HG02973 (cell line): ENCODE data around the gene MIXL1.
A peak's percentile ranks its signal among the peaks of the same experiment; 100 is the strongest.
"Not testable (repeated sequence)": the region's sequence is repeated elsewhere in the genome, so short reads cannot be mapped to it uniquely, and the experiment has no call there.

ENCODE experiments used
- ATAC-seq: cut with Tn5 transposase; IDR thresholded peaks from one replicate; pipeline ENCODE4 v1.9.1; 2021; ENCODE audit warnings: moderate library complexity; ENCODE audit not compliant: unreplicated experiment

MIXL1 gene

GRCh38 chr1:226223157-226223785 is at the start of gene MIXL1:
MIXL1 (plus strand) TSS chr1:226223664; CDS start chr1:226223682, 18 bp downstream.
- ATAC-seq = peak; percentile 39

DNA sequence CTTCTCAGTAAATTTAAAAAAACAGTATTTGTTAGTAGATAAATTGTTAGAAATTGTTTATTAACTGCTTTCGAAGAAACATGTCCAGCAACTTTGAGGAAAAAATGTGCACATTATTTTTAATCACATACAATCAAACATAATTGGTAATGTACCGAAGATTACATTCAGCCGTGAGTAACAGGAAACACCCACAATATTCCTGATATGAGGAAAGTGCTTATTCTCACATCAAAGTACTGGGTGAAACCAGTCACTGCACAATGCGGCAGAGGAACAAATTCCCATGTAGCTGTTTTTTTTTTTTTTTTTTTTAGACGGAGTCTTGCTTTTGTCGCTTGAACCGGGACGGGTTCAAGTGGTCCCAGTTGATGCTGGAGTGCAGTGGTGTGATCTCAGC is 46.6 kb upstream of the MIXL1 start:
- no peak for ATAC-seq

DNA sequence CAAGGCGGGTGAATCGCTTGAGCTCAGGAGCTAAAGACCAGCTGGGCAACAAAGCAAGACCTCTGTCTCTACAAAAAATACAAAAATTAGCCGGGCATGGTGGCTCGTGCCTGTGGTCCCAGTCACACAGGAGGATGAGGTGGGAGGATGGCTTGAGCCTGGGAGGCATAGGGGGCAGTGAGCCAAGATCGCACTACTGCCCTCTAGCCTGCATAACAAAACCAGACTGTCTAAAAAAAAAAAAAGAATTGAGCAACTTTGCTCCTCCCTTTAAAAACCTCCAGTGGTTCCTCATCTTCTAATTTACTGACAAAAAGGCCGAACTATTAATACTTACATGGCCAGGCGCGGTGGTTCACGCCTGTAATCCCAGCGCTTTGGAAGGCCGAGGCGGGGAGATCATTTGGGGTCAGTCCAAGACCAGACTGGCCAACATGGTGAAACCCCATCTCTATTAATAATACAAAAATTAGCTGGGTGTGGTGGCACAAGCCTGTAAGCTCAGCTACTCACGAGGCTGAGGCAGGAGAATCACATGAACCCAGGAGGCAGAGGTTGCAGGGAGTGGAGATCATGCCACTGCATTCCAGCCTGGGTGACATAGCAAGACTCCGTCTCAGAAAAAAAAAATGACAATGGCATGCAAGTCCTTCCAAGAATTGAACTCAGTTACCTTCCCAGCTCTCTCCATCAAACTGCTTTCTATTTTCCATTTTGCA is 41.3 kb upstream of the MIXL1 start:
- ATAC-seq = no peak

- no peak for ATAC-seq
Measured at GRCh38 chr1:226185141-226186036, 38.1 kb upstream of the MIXL1 start.

- peak; percentile 94 for ATAC-seq
Measured at GRCh38 chr1:226186124-226187018, 37.1 kb upstream of the MIXL1 start, which contains the start of gene ACBD3. ACBD3 (minus strand) TSS chr1:226186741; CDS start chr1:226186675, 66 bp downstream.

DNA sequence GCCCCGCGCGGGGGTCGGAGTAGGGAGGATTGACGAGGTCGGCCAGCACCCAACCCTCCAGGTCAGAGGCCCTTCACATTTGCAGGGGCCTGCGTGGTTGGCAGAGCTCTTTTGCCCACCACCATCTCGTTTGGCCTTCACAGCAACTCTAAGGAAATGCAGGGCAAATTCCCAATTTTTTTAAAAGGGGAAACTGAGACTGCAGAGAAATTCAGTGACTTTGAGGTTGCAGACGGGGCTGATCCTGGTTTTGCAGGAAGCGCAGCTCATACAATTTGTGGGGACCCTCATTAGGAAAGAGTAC is 36.5 kb upstream of the MIXL1 start:
- ATAC-seq = no peak

GRCh38 chr1:226187380-226187779 is 36.1 kb upstream of the MIXL1 start:
- no peak for ATAC-seq

DNA sequence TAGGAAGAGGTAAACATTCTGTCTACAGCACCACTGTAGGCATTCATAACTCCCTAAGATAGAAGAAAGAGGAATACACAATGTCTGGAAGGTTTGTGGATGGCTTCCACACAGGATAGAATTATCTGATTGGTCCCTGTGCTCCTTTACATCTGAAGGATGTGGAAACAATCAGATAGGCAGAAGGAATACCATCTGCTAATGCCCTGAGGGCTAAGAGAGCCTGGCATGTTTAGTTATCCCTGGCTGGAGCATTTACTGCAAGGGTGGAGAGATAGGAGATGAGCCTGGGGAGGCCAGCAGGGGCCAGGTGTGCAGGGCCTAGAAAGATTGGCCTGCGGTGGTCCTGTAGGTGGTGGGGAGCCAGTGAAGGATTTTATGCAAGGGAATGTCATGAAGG is 28.3 kb upstream of the MIXL1 start:
- no peak for ATAC-seq

- ATAC-seq = no peak
Measured at GRCh38 chr1:226199971-226200370, 23.5 kb upstream of the MIXL1 start.

DNA sequence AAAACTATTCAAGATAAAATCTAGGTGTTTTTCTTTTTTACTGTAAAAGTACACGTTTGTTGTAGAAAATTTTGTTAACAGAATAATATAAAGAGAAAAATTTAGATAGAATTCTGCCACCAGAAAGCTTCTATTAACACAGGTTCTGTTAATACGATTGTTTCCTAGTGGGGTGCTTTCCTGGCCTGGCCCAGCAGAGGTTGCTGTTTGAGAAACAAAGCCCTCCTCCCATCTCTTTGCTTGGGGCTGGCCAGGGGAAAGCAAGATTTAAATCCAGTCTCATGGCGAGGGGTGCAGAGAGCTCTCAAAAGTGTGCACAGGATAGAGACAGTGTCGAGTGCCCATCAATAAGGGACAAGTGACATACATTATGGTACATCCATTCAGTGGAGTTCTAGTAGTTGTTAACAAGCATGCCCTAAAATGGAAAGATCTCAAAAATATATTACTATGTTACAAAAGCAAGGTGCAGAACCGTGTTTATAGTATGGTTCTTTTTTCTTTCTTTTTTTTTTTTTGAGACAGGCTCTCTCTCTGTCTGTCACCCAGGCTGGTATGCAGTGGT is 22.4 kb upstream of the MIXL1 start:
- no peak for ATAC-seq

DNA sequence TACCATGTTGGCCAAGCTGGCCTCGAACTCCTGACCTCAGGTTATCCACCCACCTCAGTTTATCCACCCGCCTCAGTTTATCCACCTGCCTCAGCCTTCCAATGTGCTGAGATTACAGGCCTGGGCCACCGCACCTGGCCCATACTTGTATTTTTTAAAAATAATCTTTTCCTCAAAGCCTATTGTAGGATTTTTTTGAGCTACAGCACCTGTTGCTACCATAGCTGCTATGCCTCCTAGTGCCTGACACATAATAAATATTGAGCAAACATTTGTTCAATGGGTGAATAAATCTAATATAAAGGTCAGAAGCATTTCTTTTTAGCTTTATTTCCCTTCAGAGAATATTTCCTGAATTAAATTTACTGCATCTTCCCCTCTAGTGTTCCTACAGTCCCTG is 21.2 kb upstream of the MIXL1 start:
- ATAC-seq = no peak

DNA sequence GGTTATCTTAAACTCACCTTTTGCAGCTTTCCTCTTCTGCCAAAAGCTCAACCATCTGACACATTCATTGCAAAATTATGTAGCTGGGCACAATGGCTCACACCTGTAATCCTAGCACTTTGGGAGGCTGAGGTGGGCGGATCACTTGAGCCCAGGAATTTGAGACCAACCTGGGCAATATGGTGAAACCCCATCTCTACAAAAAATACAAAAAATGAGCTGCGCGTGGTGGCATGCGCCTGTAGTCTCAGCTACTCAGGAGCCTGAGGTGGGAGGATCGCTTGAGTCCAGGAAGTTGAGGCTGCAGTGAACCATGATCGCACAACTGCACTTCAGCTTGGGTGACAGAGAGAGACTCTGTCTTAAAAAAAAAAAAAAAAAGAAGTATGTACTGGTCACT is 20.8 kb upstream of the MIXL1 start:
- ATAC-seq = not testable (repeated sequence)

- no peak for ATAC-seq
Measured at GRCh38 chr1:226203240-226203639, 20.2 kb upstream of the MIXL1 start.

DNA sequence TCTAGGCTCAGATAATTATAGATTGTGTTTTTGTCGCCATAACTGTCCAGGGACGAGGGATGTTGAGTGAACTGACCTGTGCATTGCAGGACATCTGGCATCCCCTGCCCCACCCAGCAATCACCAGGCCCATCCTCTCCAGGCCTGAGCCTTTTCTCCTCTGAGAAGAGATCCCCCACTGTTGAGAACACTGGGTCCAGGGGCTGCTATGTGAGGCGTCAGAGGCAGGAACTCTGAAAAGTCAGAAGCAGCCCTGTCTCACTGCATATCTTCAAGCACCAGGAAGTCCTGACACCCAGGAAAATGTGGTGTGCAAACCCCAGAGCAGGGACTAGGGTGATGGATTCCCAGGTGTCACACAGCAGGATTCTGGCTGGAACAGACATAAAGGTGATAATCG is 19.8 kb upstream of the MIXL1 start:
- no peak for ATAC-seq

- no peak for ATAC-seq
Measured at GRCh38 chr1:226204198-226204597, 19.3 kb upstream of the MIXL1 start.

- no peak for ATAC-seq
Measured at GRCh38 chr1:226207048-226207447, 16.4 kb upstream of the MIXL1 start.

DNA sequence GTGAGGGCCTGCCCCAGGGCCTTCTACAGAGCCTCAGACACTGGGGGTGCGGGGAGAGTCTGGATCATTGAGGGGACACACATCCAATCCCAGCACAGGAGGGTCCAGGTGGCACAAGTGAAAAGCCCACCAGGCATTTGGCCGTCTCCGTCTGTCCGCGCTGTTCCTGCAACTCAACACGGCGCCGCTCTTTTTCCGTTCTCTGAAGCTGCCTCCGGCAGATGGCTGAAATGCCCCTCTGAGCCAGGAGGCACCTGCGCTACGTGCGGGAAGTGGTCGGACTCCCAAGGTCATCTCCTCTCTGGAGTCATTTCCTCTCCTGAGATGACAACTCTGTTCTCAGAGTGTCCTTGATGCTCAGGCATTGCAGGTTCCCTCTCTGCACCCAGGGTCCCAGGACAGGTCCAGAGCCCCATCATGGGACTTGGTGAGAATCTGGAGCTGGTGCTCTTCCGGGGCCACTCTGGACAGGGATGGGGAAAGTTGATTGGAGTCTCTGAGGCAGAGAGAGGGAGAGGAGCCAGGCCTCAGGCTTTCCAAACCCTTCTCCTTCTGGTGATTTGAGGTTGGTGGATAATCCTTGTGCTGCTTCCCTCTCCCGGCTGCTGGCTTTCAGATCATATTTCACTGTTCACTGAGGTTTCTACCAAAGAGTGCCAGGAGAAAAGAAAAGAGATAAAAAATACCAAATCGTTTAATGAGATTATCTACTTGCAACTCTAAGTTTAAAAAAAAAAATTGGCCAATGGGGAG is 14.0 kb upstream of the MIXL1 start:
- ATAC-seq = no peak

DNA sequence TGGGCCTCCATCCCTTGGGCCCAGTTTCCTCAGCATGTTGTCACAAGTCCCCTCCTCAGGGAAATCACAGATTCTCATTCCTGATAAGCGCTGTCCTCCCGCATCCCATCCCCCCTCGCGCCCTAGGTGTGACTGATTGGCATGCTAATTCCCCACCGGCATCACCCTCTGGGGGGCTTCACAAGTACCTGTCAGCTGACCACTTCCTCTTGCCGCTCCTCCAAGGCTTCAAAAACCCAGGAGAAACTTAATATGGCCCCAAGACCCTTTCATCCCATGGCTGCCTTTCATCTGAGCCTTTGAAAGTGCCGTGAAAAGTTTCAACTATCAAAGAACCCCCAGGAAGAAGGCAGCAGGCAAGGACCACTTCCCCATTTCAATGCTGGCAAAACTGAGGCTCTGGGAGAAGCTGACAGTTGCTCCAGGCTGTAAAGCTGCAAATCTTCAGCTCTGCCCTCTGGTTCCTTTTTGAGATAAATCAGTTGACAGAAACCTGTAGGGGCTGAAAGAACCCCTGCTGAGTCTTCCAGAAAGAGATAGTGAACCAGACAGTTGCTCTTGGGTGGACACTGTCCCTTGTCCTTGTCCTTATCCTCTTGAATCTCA is 12.8 kb upstream of the MIXL1 start:
- no peak for ATAC-seq

DNA sequence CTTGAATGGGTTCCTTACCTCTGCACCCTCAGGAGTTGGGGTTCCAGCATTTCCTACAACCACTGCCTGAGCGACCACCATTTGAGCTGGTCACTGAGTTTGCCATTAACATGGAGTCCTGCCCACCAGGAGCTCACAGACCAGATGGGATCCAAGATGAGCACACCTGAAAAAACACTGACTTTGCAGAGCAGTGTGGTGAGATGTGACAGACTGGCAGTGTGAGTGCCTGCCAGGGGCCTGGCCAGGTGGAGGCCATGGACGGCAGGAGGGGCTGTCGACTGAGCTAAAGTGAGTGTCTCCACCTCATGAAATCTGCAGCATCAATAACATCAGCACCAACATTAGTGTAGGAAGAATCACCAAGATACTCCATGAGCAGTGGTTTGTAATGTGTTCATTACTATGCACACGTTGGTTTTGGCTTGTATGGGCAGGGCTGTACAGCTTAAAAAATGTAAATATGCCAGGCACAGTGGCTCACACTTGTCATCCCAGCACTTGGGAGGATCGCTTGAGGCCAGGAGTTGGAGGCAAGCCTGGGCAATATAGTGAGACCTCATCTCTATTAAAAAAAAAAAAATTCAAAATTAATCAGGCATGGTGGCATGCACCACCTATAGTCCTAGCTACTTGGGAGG is 12.2 kb upstream of the MIXL1 start:
- no peak for ATAC-seq
